ENCODE results near the gene CTSW. TPM values are rescaled to one million over a fixed set of nuclear protein-coding genes. Genes with fewer than 3 reads are reported as not detected.
A peak's percentile ranks its signal among the peaks of the same experiment; 100 is the strongest.

The CTSW gene
- polyA plus RNA-seq, 1 experiment = not detected

DNA sequence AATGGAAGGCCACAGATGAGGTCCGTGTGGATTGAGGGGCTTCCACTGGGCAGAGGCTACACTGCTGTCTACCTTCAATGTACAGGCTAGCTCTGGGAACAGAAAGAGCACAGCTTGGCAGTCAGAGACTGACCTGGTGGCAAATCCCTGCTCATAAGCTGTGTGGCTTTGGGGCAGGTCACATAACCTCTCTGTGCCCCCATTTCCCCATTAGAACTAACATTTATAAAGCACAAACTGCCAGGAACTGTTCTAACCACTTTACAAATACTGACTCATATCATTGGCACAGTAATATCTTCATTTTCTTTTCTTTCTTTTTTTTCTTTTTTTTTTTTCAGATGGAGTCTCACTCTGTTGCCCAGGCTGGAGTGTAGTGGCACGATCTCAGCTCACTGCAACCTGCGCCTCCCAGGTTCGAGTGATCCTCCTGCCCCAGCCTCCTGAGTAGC is 17.4 kb downstream of the CTSW start:
- Histone ChIP-seq H3K27me3 (ENCODE audit: control insufficient read depth, insufficient read depth, low read length) (no peaks in the 10 kb centered on the region), H3K4me3 (ENCODE audit: low read depth, low read length) (peak overlapping the region; percentile 96), H3K9me3 (ENCODE audit: control insufficient read depth, insufficient read depth, low read length) (no peaks in the 10 kb centered on the region; the same call in 1 of the 2 replicates), H3K27ac (ENCODE audit: low read depth, low read length) (peak overlapping the region; percentile 68)
- no peak for TF ChIP-seq CTCF (IDR thresholded peaks at IDR 0.05; ENCODE audit: low read depth, low read length)
- CTCF ChIA-PET = interaction anchor here (0.5 to 5.1 kb wide), 3 partner anchors 8 to 159 kb away, joined by 4 to 34 read pairs (median 33); partner anchors contain the start of genes CCDC85B and FIBP
- POLR2A ChIA-PET = interaction anchor here (0.7 to 6.7 kb wide), 5 partner anchors 7 to 50 kb away, joined by 4 to 153 read pairs (median 6); partner anchors contain the start of genes C11orf68, CCDC85B and FIBP
- no peak for DNase-seq (ENCODE audit: low read depth, low spot score)

DNA sequence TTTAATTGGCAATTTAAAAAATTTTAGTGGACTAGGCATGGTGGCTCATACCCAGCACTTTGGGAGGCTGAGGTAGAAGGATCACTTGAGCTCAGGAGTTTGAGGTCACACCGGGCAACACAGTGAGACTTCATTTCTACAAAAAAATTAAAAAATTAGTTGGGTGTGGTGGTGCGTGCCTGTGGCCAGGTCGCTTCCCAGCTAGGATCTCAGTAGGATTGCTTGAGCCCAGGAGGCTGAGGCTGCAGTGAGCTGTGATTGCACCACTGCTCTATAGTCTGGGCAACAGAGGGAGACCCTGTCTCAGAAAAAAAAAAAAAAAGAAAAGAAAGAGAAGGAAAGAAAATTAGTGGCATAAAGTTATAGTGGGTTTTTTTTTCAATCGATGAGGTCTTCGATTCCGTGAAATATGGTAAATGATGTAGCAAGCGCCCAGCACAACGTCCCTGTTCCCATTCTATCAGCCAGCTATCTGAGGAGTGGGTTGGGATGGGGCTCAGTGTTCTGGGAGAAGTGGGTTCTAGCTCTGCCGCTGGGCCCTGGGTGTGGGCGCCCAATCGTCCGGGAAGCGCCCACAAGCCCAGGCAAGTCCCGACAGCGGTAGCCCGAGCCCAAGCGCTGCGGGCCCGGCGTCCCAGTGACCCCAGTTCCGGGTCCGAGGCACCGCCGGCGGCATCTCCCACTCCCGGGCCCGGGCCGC is 19.2 kb downstream of the CTSW start:
- POLR2A ChIA-PET = interaction anchor here (0.6 to 6.7 kb wide), 8 partner anchors 9 to 284 kb away, joined by 3 to 153 read pairs (median 6); partner anchors contain the start of genes CCDC85B and FIBP
- no peak for TF ChIP-seq CTCF (IDR thresholded peaks at IDR 0.05; ENCODE audit: low read depth, low read length)
- CTCF ChIA-PET = interaction anchor here (1.0 to 5.1 kb wide), 7 partner anchors 10 to 124 kb away, joined by 3 to 34 read pairs (median 4); partner anchors contain the start of genes CCDC85B and FIBP
- peak overlapping the region; percentile 97 for H3K27ac ChIP-seq (ENCODE audit: low read depth, low read length)
- no peaks in the 10 kb centered on the region for H3K27me3 ChIP-seq (ENCODE audit: control insufficient read depth, insufficient read depth, low read length)
- peak overlapping the region; percentile 96 for H3K4me3 ChIP-seq (ENCODE audit: low read depth, low read length)
- no peak for DNase-seq (ENCODE audit: low read depth, low spot score)
- no peaks in the 10 kb centered on the region; the same call in 1 of the 2 replicates for H3K9me3 ChIP-seq (ENCODE audit: control insufficient read depth, insufficient read depth, low read length)

GRCh38 chr11:65899356-65900124 is 19.9 kb downstream of the CTSW start:
- H3K9me3 ChIP-seq (ENCODE audit: control insufficient read depth, insufficient read depth, low read length) = no peaks in the 10 kb centered on the region; the same call in 1 of the 2 replicates
- no peak for TF ChIP-seq CTCF (IDR thresholded peaks at IDR 0.05; ENCODE audit: low read depth, low read length)
- ChIA-PET CTCF (interaction anchor here (1.4 to 5.1 kb wide), 4 partner anchors 10 to 40 kb away, joined by 4 to 34 read pairs (median 32); partner anchors contain the start of genes CCDC85B and FIBP), POLR2A (interaction anchor here (0.6 to 6.7 kb wide), 9 partner anchors 9 to 285 kb away, joined by 3 to 153 read pairs (median 5); partner anchors contain the start of genes C11orf68, CCDC85B, CFL1 and FIBP)
- H3K4me3 ChIP-seq (ENCODE audit: low read depth, low read length) = peak overlapping the region; percentile 96
- DNase-seq (ENCODE audit: low read depth, low spot score) = no peak
- no peaks in the 10 kb centered on the region for H3K27me3 ChIP-seq (ENCODE audit: control insufficient read depth, insufficient read depth, low read length)
- H3K27ac ChIP-seq (ENCODE audit: low read depth, low read length) = peak overlapping the region; percentile 97

- peak; percentile 89 for DNase-seq (ENCODE audit: low read depth, low spot score)
- H3K4me3 ChIP-seq (ENCODE audit: low read depth, low read length) = peak within 1 kb of the TSS; percentile 96
- H3K9me3 ChIP-seq (ENCODE audit: control insufficient read depth, insufficient read depth, low read length) = no peaks in the 10 kb centered on the region; the same call in 1 of the 2 replicates
- CTCF ChIA-PET = interaction anchor here (0.6 to 5.1 kb wide), 4 partner anchors 11 to 34 kb away, joined by 3 to 33 read pairs (median 19); partner anchors contain the start of genes CCDC85B and FIBP
- TF ChIP-seq CTCF (IDR thresholded peaks at IDR 0.05; ENCODE audit: low read depth, low read length) = no peak
- POLR2A ChIA-PET = interaction anchor here (0.6 to 6.7 kb wide), 12 partner anchors 10 to 1507 kb away, joined by 3 to 153 read pairs (median 4); partner anchors contain the start of genes C11orf68, CCDC85B, CFL1 and FIBP
- H3K27ac ChIP-seq (ENCODE audit: low read depth, low read length) = peak within 1 kb of the TSS; percentile 97
- no peaks in the 10 kb centered on the region for H3K27me3 ChIP-seq (ENCODE audit: control insufficient read depth, insufficient read depth, low read length)
Measured at GRCh38 chr11:65900125-65900898, 20.7 kb downstream of the CTSW start, which contains the start of gene FOSL1. FOSL1 (minus strand) TSS chr11:65900388; CDS start chr11:65900339, 49 bp downstream.
